NB4 (cell line): ENCODE data around the gene P2RX3.

Experiments
- DNase-seq: peaks from one replicate; pipeline ENCODE4 v3.0.0; 2010; ENCODE audit warnings: low read depth
- H3K4me3 ChIP-seq: one replicate; pipeline ENCODE4 v1.5.1; 2011; ENCODE audit warnings: mild to moderate bottlenecking, low read depth, low read length, moderate library complexity
- CTCF ChIP-seq: IDR thresholded peaks from one replicate; pipeline ENCODE4 v1.5.1; 2012; ENCODE audit warnings: low read depth, low read length
- MAX ChIP-seq: IDR thresholded peaks from 2 replicates; pipeline ENCODE4 v1.6.1; 2011; ENCODE audit warnings: low read depth, low read length
- MYC ChIP-seq: IDR thresholded peaks from 2 replicates; pipeline ENCODE4 v1.6.1; 2011; ENCODE audit warnings: low read depth, low read length
- POLR2A ChIP-seq: IDR thresholded peaks from 2 replicates; pipeline ENCODE4 v1.6.1; 2011; ENCODE audit warnings: mild to moderate bottlenecking; ENCODE audit not compliant: insufficient read length; ENCODE audit errors: extremely low read depth

P2RX3 gene

GRCh38 chr11:57403802-57404147 is 65.6 kb downstream of the P2RX3 start:
- no peak overlapping the region for H3K4me3 ChIP-seq
- TF ChIP-seq MAX (no peak), MYC (no peak), CTCF (no peak), POLR2A (no peak)
- no peak for DNase-seq

GRCh38 chr11:57405271-57405860 is 67.2 kb downstream of the P2RX3 start:
- H3K4me3 ChIP-seq = no peak overlapping the region
- TF ChIP-seq CTCF (no peak), MAX (no peak), POLR2A (no peak), MYC (no peak)
- DNase-seq = no peak

- TF ChIP-seq POLR2A (no peak), CTCF (no peak), MYC (peak; percentile 39), MAX (peak; percentile 61)
- DNase-seq = peak; percentile 79
- H3K4me3 ChIP-seq = no peak overlapping the region
These were observed 68.3 kb downstream of the P2RX3 start for GRCh38 chr11:57406337-57406904.

- DNase-seq = no peak
- no peak overlapping the region for H3K4me3 ChIP-seq
- TF ChIP-seq MAX = no peak
- TF ChIP-seq POLR2A = no peak
- TF ChIP-seq CTCF = no peak
- TF ChIP-seq MYC = no peak
These were observed 69.1 kb downstream of the P2RX3 start for GRCh38 chr11:57407010-57407920.

- no peak overlapping the region for H3K4me3 ChIP-seq
- no peak for DNase-seq
- TF ChIP-seq MAX (no peak), POLR2A (no peak), MYC (no peak), CTCF (no peak)
These were observed 69.9 kb downstream of the P2RX3 start for GRCh38 chr11:57407941-57408475.
